Measurements from ENCODE around the gene SPINT2. TPM values are rescaled to one million over a fixed set of nuclear protein-coding genes. Genes with fewer than 3 reads are reported as not detected.
A peak's percentile ranks its signal among the peaks of the same experiment; 100 is the strongest.

SPINT2 gene
- total and polyA plus RNA-seq, 7 donors, result 14.3 to 616 (median 20.7) TPM

DNA sequence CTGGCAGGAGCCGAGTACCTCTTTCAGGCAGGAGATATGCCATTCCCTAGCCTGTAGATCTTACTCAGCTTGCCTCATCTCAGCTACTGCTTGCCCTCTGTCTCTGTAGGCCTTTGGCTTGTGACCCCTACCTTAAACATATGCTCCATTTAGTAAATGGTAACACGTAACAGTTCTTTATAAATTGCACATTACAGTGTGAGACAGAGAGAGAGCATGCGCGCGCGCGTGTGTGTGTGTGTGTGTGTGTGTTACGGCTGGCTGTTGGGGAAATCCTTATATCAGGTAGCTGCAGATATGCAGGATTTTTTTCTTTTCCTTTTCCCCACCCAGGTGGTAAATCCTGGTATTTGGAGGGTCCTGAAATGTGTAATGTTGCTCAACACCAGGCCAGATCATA lies 4.2 kb downstream of the SPINT2 start:
- DNase-seq, result no peak
- WGBS, 2 donors, result 36 to 84% methylated on average over 8 of the region's 8 CpGs
- Histone ChIP-seq H3K4me3 (no peak overlapping the region), H3K27ac (peak overlapping the region in 2 of 4 donors; percentile 13 to 22), H3K4me1 (peaks cover 0 to 37% (median 33%) of the 10 kb centered on the region in 4 donors), H3K27me3 (no peaks in the 10 kb centered on the region), H3K36me3 (no peaks in the 10 kb centered on the region), H3K9me3 (no peaks in the 10 kb centered on the region)
- no peak for TF ChIP-seq POLR2AphosphoS5 (IDR thresholded peaks at IDR 0.05)
- TF ChIP-seq POLR2A (IDR thresholded peaks at IDR 0.05), result no peak
- TF ChIP-seq, protein P1, sequence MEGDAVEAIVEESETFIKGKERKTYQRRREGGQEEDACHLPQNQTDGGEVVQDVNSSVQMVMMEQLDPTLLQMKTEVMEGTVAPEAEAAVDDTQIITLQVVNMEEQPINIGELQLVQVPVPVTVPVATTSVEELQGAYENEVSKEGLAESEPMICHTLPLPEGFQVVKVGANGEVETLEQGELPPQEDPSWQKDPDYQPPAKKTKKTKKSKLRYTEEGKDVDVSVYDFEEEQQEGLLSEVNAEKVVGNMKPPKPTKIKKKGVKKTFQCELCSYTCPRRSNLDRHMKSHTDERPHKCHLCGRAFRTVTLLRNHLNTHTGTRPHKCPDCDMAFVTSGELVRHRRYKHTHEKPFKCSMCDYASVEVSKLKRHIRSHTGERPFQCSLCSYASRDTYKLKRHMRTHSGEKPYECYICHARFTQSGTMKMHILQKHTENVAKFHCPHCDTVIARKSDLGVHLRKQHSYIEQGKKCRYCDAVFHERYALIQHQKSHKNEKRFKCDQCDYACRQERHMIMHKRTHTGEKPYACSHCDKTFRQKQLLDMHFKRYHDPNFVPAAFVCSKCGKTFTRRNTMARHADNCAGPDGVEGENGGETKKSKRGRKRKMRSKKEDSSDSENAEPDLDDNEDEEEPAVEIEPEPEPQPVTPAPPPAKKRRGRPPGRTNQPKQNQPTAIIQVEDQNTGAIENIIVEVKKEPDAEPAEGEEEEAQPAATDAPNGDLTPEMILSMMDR (IDR thresholded peaks at IDR 0.05), result no peak
- TF ChIP-seq EP300 (IDR thresholded peaks at IDR 0.05), result no peak
- intact Hi-C loops (cut with DNase I), result no loop called here

DNA sequence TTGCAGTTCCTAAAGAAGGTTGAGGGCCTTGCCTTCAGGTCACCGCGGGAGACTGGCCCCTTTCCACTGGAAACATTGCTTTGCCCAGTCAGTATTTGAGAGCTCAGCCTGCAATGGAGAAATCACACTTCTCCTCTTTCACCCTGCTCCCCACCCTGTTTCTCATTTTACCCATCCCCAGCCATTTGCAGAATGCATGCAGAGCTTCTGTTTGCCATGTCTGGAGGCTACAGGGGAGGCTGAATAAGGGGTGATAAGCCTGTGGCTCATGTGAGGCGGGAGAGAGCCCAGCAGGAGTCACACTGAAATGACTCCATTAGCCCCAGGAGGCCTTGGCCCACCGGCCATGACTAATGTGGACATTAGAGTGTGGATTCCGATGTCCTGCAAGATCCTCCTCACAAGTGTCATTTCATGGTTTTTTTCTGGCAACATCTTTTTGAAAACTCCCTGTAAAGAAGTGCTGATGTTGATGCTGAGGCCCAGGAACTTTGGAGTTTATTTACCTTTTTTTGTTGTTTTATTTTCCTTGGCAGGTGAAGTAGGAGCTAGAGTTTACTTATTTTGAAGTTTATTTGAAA lies 6.3 kb downstream of the SPINT2 start:
- no peak for DNase-seq
- intact Hi-C loops (cut with DNase I), result no loop called here
- H3K27ac ChIP-seq, result peak overlapping the region in 2 of 4 donors; percentile 25 to 42
- no peaks in the 10 kb centered on the region for H3K27me3 ChIP-seq
- 68 to 89% methylated on average over 5 of the region's 5 CpGs for WGBS, 2 donors
- H3K4me1 ChIP-seq, result peaks cover 0 to 44% (median 35%) of the 10 kb centered on the region in 4 donors
- TF ChIP-seq, protein P1 (IDR thresholded peaks at IDR 0.05), result no peak
- TF ChIP-seq EP300 (IDR thresholded peaks at IDR 0.05) (no peak), POLR2AphosphoS5 (IDR thresholded peaks at IDR 0.05) (no peak), POLR2A (IDR thresholded peaks at IDR 0.05) (no peak)
- H3K9me3 ChIP-seq, result no peaks in the 10 kb centered on the region
- no peak overlapping the region for H3K4me3 ChIP-seq
- no peaks in the 10 kb centered on the region for H3K36me3 ChIP-seq

DNA sequence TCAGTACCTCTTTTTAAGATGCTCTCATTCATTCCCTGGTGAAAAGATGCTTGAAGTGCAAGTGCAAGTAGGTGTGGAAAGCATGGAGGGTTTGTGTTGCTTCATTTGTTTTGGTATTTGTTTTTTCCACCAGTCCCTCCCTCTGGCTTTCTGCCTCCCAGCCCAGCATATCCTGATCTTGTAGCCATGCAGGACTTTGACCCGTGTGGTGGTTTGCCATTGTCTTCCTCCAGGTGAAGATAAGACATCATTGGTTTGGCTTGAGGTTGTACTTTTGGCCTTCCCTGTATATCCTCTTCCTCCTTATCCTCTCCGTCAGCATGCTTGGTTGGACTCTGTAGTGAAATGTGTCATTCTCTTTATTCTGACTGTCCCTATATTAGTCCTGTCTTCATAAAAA lies 9.1 kb downstream of the SPINT2 start:
- no peaks in the 10 kb centered on the region for H3K9me3 ChIP-seq
- DNase-seq, result peak; percentile 28
- H3K4me3 ChIP-seq, result no peak overlapping the region
- TF ChIP-seq EP300 (IDR thresholded peaks at IDR 0.05), result no peak
- no peak for TF ChIP-seq POLR2A (IDR thresholded peaks at IDR 0.05)
- TF ChIP-seq POLR2AphosphoS5 (IDR thresholded peaks at IDR 0.05), result no peak
- TF ChIP-seq, protein P1 (IDR thresholded peaks at IDR 0.05), result no peak
- no peaks in the 10 kb centered on the region for H3K36me3 ChIP-seq
- whole genome bisulfite sequencing, 2 donors, result 15 to 61% methylated on average over 2 of the region's 2 CpGs
- H3K27ac ChIP-seq, result peak overlapping the region in 3 of 4 donors; percentile 38 to 61 (median 57)
- H3K27me3 ChIP-seq, result no peaks in the 10 kb centered on the region
- H3K4me1 ChIP-seq, result peaks cover 0 to 55% (median 49%) of the 10 kb centered on the region in 4 donors
- intact Hi-C loops (cut with DNase I), result no loop called here

DNA sequence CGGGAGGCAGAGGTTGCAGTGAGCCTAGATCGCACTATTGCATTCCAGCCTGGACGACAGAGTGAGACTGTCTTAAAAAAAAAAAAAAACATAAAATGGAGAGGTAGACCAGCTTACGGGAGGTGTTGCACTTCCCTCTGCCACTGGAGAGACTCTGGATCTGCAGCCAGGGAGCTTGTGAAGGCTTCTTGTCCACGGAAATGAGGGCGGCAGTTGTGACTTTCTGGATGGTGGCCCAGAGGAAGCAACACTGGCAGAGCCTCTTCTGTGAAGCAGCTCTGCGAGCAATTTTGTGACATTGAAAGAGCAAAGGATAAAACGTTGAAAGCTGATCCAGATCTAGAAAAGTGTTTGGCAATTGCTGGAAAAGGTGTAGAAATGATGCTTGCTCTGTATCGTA lies 10.4 kb downstream of the SPINT2 start:
- Histone ChIP-seq H3K27ac (peak overlapping the region in 2 of 4 donors; percentile 38 to 61), H3K9me3 (no peaks in the 10 kb centered on the region), H3K4me3 (no peak overlapping the region), H3K27me3 (no peaks in the 10 kb centered on the region), H3K4me1 (peaks cover 0 to 59% (median 56%) of the 10 kb centered on the region in 4 donors), H3K36me3 (no peaks in the 10 kb centered on the region)
- intact Hi-C loops (cut with DNase I), result no loop called here
- DNase-seq, result no peak
- TF ChIP-seq POLR2A (IDR thresholded peaks at IDR 0.05) (no peak), EP300 (IDR thresholded peaks at IDR 0.05) (no peak), POLR2AphosphoS5 (IDR thresholded peaks at IDR 0.05) (no peak)
- TF ChIP-seq, protein P1 (IDR thresholded peaks at IDR 0.05), result no peak
- 20 to 62% methylated on average over 9 of the region's 9 CpGs for WGBS, 2 donors

Data from sigmoid colon (tissue), 7 donors.